GM12878 (cell line): ENCODE measurements around the gene SMIM32. TPM values are rescaled to one million over a fixed set of nuclear protein-coding genes. Genes with fewer than 3 reads are reported as not detected.
A peak's percentile ranks its signal among the peaks of the same experiment; 100 is the strongest.

Experiments used
- CHD4 ChIP-seq: fragments of 200-600 bp; sonication (generic); IDR thresholded peaks from 2 replicates; pipeline ENCODE4 v1.6.1; 2016; ENCODE audit warnings: mild to moderate bottlenecking
- E2F8 ChIP-seq: fragments of 450-650 bp; IDR thresholded peaks from 2 replicates; pipeline ENCODE4 v1.6.1; 2018; ENCODE audit warnings: mild to moderate bottlenecking, low read depth, moderate library complexity; ENCODE audit not compliant: partially characterized antibody
- E4F1 ChIP-seq: fragments of 450-650 bp; IDR thresholded peaks from 2 replicates; pipeline ENCODE4 v1.6.1; 2018; ENCODE audit warnings: borderline replicate concordance, mild to moderate bottlenecking; ENCODE audit not compliant: partially characterized antibody
- FOXK2 ChIP-seq: fragments of 450-650 bp; IDR thresholded peaks from 2 replicates; pipeline ENCODE4 v1.6.1; 2017; ENCODE audit warnings: mild to moderate bottlenecking, moderate library complexity
- IKZF1 ChIP-seq: fragments of 450-650 bp; conservative IDR thresholded peaks from 2 replicates; pipeline ENCODE4 v1.6.1; 2017; ENCODE audit warnings: antibody characterized with exemption, mild to moderate bottlenecking
- IRF5 ChIP-seq: fragments of 450-650 bp; IDR thresholded peaks from 2 replicates; pipeline ENCODE4 v1.6.1; 2017; ENCODE audit warnings: borderline replicate concordance
- LARP7 ChIP-seq: fragments of 450-650 bp; IDR thresholded peaks from 2 replicates; pipeline ENCODE4 v1.6.1; 2017; ENCODE audit warnings: mild to moderate bottlenecking
- MTA2 ChIP-seq: fragments of 450-650 bp; IDR thresholded peaks from 2 replicates; pipeline ENCODE4 v1.6.1; 2016; ENCODE audit warnings: low read depth, mild to moderate bottlenecking, moderate library complexity
- PBX3 ChIP-seq: IDR thresholded peaks from 2 replicates; pipeline ENCODE4 v1.6.1; 2011; ENCODE audit warnings: mild to moderate bottlenecking, low read depth, low read length, moderate library complexity; ENCODE audit not compliant: insufficient replicate concordance
- RB1 ChIP-seq: fragments of 450-650 bp; formaldehyde crosslinking; IDR thresholded peaks from 2 replicates; pipeline ENCODE4 v1.6.1; 2017; ENCODE audit warnings: mild to moderate bottlenecking, borderline replicate concordance
- RELA ChIP-seq: fragments of 450-650 bp; IDR thresholded peaks from 2 replicates; pipeline ENCODE4 v1.8.0; 2014; ENCODE audit warnings: borderline replicate concordance; ENCODE audit not compliant: partially characterized antibody
- RFX5 ChIP-seq: IDR thresholded peaks from 2 replicates; pipeline ENCODE4 v1.6.1; 2011; ENCODE audit warnings: low read depth, low read length, improper control_type of control experiment
- SKIL ChIP-seq: fragments of 450-650 bp; IDR thresholded peaks from 2 replicates; pipeline ENCODE4 v1.6.1; 2017; ENCODE audit warnings: mild to moderate bottlenecking, low read depth, inconsistent platforms; ENCODE audit not compliant: poor library complexity, severe bottlenecking
- SREBF1 ChIP-seq: IDR thresholded peaks from 2 replicates; pipeline ENCODE4 v1.6.1; 2012; ENCODE audit warnings: mild to moderate bottlenecking, low read length
- ZBTB4 ChIP-seq: fragments of 450-650 bp; formaldehyde crosslinking; IDR thresholded peaks from 2 replicates; pipeline ENCODE4 v1.4.0; 2022; ENCODE audit warnings: mild to moderate bottlenecking, moderate library complexity
- ZNF24 ChIP-seq: fragments of 450-650 bp; IDR thresholded peaks from 2 replicates; pipeline ENCODE4 v1.6.1; 2017; ENCODE audit warnings: antibody characterized with exemption, mild to moderate bottlenecking
- ZSCAN29 ChIP-seq: fragments of 450-650 bp; IDR thresholded peaks from 2 replicates; pipeline ENCODE4 v1.6.1; 2017; ENCODE audit warnings: mild to moderate bottlenecking, moderate library complexity
- polyA plus RNA-seq, 11 experiments: library from polyadenylated mRNA; depleted of rRNA in 4 of 11; unstranded in 6 of 11; stranded (reverse) in 5 of 11; fragments of >200 nt; fragmentation: Nextera tagmentation in 4 of 11; fragmentation: Illumina TruSeq in 1 of 11; extraction: Ambion mirVana in 4 of 11; extraction: Trizol in 1 of 11; gene quantifications; 1 replicate in 1 of 11; 2 replicates in 10 of 11; pipeline versions ENCODE4 v1.2.1 to v1.2.3, GENCODE V29; 2011 to 2016; ENCODE audit warnings: inconsistent platforms in 2 of 11, missing spikeins in 2 of 11, low read depth in 1 of 11
- total RNA-seq, 4 experiments: library from RNA; depleted of rRNA in 3 of 4; stranded (reverse); fragments of >200 nt in 3 of 4; fragmentation: Illumina TruSeq in 1 of 4; extraction: Trizol in 1 of 4; gene quantifications; 2 replicates each; pipeline versions ENCODE4 v1.2.1 to v1.2.3, GENCODE V29; 2013 to 2021

The SMIM32 gene
- total and polyA plus RNA-seq, 10 of the 15 experiments (the other 5 are each of a cell fraction or from before 2014, with no cell fraction given), result not detected

- TF ChIP-seq ZBTB4 (CRISPR knock-in tag), result no peak
- TF ChIP-seq E4F1, result no peak
- TF ChIP-seq SKIL, result peak; percentile 73
- TF ChIP-seq E2F8, result no peak
- no peak for TF ChIP-seq PBX3
- TF ChIP-seq IRF5, result no peak
- TF ChIP-seq ZSCAN29, result no peak
- no peak for TF ChIP-seq RB1
- no peak for TF ChIP-seq FOXK2
- TF ChIP-seq ZNF24, result no peak
- no peak for TF ChIP-seq RFX5
- peak; percentile 85 for TF ChIP-seq RELA
- TF ChIP-seq LARP7, result no peak
- 0 out of 2 replicates have a peak, but pooled peaks have one; percentile 20 for TF ChIP-seq IKZF1
- TF ChIP-seq MTA2, result peak; percentile 37; the same call in 1 of the 2 replicates
- TF ChIP-seq SREBF1, result no peak
- no peak for TF ChIP-seq CHD4
- TF ChIP-seq, all 136 proteins: peak for 14
These were observed 39.4 kb upstream of the SMIM32 start (continued) for GRCh38 chr5:136232316-136232715.
